Activated CD8-positive, alpha-beta memory T cell treated with anti-CD3 and anti-CD28 coated beads, Interleukin-2, amount 50 U/mL, for 48 hours (primary cell): ENCODE results near the gene GRHL3.

Experiments
- DNase-seq: peaks from one replicate; pipeline ENCODE4 v3.0.0-alpha.2; 2020

GRHL3 gene

GRCh38 chr1:24318615-24319311, 394 bp upstream of the GRHL3 start:
- DNase-seq, result no peak

GRCh38 chr1:24319962-24320361, 805 bp downstream of the GRHL3 start:
- DNase-seq, result no peak

- DNase-seq, result no peak
Measured at GRCh38 chr1:24321126-24321525, 2.0 kb downstream of the GRHL3 start.

- peak; percentile 83 for DNase-seq
Measured at GRCh38 chr1:24321697-24322469, 2.7 kb downstream of the GRHL3 start.

GRCh38 chr1:24322470-24323177, 3.5 kb downstream of the GRHL3 start:
- DNase-seq, result no peak

- no peak for DNase-seq
Measured at GRCh38 chr1:24323281-24323680, 4.1 kb downstream of the GRHL3 start.

- DNase-seq, result no peak
Measured at GRCh38 chr1:24324903-24325302, 5.7 kb downstream of the GRHL3 start.

- no peak for DNase-seq
Measured at GRCh38 chr1:24325587-24326449, 6.7 kb downstream of the GRHL3 start.

- no peak for DNase-seq
Measured at GRCh38 chr1:24327486-24327885, 8.3 kb downstream of the GRHL3 start.

- DNase-seq, result no peak
Measured at GRCh38 chr1:24327891-24328290, 8.7 kb downstream of the GRHL3 start.

- DNase-seq, result no peak
Measured at GRCh38 chr1:24329331-24329730, 10.2 kb downstream of the GRHL3 start.

- DNase-seq, result no peak
Measured at GRCh38 chr1:24329797-24330543, 10.8 kb downstream of the GRHL3 start.

GRCh38 chr1:24331961-24332673, 13.0 kb downstream of the GRHL3 start:
- no peak for DNase-seq

- no peak for DNase-seq
Measured at GRCh38 chr1:24336075-24336474, 16.9 kb downstream of the GRHL3 start.

GRCh38 chr1:24337455-24337854, 18.3 kb downstream of the GRHL3 start:
- DNase-seq, result no peak

GRCh38 chr1:24338447-24338846, 19.3 kb downstream of the GRHL3 start:
- no peak for DNase-seq

- DNase-seq, result no peak
Measured at GRCh38 chr1:24339996-24340395, 20.8 kb downstream of the GRHL3 start.

- no peak for DNase-seq
Measured at GRCh38 chr1:24340770-24341169, 21.6 kb downstream of the GRHL3 start.

GRCh38 chr1:24341260-24341659, 22.1 kb downstream of the GRHL3 start:
- DNase-seq, result no peak

- DNase-seq, result no peak
Measured at GRCh38 chr1:24343412-24344089, 24.4 kb downstream of the GRHL3 start.
